Adrenal gland (tissue), 5 donors: Measurements from ENCODE around the gene MGAT2.

Source experiments
- CTCF ChIP-seq, 6 experiments: fragments of 450-650 bp in 4 of 6; fragments of 200-600 bp in 2 of 6; sonication (generic) in 1 of 6; IDR thresholded peaks; 1 replicate in 5 of 6; 2 replicates in 1 of 6; pipeline versions ENCODE4 v1.5.1 to v1.8.0; 2016 to 2021; ENCODE audit warnings: antibody characterized with exemption in 6 of 6, mild to moderate bottlenecking in 2 of 6, moderate library complexity in 1 of 6
- POLR2A ChIP-seq, 2 donors: fragments of 450-650 bp; IDR thresholded peaks; one replicate each; pipeline ENCODE4 v1.6.1; 2017; ENCODE audit warnings: antibody characterized with exemption in 2 of 2, mild to moderate bottlenecking in 2 of 2, moderate library complexity in 1 of 2
- donor health status: DM: no; HTN: no; CAD: no.

- peak; percentile 73 to 99 (median 88) for TF ChIP-seq CTCF (IDR thresholded peaks at IDR 0.05)
- TF ChIP-seq POLR2A (IDR thresholded peaks at IDR 0.05) = no peak
Observed at GRCh38 chr14:49586673-49587460, 33.7 kb upstream of the MGAT2 start.
